ENCODE measurements around the gene EEF2KMT. TPM values are rescaled to one million over a fixed set of nuclear protein-coding genes. Genes with fewer than 3 reads are reported as not detected.
A peak's percentile ranks its signal among the peaks of the same experiment; 100 is the strongest.
"Not testable (repeated sequence)": the region's sequence is repeated elsewhere in the genome, so short reads cannot be mapped to it uniquely, and the experiment has no call there.

Gene EEF2KMT
- total RNA-seq, 1 donor from 2014 or later = 16.6 TPM

DNA sequence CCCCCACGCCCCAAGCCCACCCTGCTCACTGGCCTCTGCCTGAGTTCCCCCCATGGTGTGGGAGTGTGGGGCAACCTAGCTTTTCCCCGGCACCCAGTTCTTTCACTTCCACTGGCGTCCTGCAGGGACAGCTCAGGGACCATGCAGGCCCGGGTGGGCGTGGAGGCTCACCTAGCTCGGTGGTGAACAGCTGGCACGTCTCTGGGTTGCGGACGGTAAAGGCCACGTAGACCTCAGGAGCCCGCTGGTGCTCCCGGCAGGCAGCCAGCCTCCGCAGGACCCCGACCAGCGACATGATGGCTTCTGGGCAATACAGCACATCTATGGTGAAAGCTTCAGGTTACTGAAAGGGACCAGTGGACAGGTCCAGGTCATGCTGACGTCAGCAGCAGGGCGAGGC, 8.7 kb downstream of the EEF2KMT start:
- H3K27me3 ChIP-seq (ENCODE audit: control insufficient read depth, insufficient read depth, low read length); DNase-seq (ENCODE audit: low read depth); H3K36me3 ChIP-seq (ENCODE audit: control insufficient read depth, insufficient read depth, low read length); H3K4me3 ChIP-seq (ENCODE audit: low read depth, low read length); FAIRE-seq: not testable (repeated sequence)

DNA sequence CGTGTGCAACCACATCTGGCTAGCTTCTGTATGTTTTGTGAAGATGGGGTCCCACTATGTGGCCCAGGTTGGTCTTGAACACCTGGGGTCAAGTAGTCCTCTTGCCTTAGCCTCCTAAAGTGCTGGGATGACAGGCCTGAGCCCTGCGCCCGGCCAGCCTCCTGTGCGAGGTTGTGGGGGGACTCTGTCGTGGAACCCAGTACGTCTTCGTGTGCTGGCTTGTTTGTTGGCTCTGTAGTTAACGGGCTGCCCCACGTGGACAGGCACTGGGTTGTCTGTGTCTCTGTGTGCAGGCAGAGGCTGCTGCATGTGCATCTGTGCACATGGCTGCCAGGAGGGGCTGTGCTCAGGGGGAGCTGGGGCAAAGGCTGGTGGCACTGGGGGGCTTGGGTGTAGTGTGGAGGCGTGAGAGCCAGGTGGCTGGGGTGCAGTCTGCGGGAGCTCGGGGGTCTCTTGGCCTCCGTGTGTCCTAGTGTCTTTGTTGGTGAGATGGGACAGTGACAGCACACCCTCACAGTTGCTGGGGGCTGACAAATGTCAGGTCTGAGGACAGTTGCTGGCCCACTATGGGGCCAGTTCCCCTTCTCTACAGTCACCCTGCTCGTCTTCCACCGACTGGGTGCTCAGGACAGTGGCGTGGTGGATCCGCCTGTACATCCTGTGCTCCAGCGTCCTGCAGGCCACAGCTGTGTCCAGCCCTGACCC, 9.4 kb downstream of the EEF2KMT start:
- H3K36me3 ChIP-seq (ENCODE audit: control insufficient read depth, insufficient read depth, low read length) = not testable (repeated sequence)

DNA sequence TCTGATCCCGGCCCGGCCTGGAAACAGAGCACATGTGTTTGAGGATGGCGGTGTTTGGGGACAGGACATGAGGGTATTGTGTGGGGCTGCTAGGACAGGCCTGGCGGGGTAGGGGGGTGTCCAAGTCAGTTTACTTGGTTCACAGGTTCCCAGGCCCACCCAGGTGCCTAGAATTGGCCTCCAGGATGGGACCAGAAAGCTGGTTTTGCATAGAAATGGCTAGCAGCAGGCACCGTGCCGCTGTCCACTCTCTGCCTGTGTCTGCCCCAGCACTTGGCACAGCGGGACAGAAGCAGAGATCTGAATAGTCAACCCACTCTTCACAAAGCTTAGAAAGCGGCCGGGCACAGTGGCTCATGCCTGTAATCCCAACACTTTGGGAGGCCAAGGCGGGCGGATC, 11.9 kb downstream of the EEF2KMT start:
- not testable (repeated sequence) for FAIRE-seq; H3K27me3 ChIP-seq (ENCODE audit: control insufficient read depth, insufficient read depth, low read length); DNase-seq (ENCODE audit: low read depth); H3K36me3 ChIP-seq (ENCODE audit: control insufficient read depth, insufficient read depth, low read length); H3K4me3 ChIP-seq (ENCODE audit: low read depth, low read length)

More for the DNA sequence above, 9.4 kb downstream of the EEF2KMT start:
- not testable (repeated sequence) for DNase-seq (ENCODE audit: low read depth); H3K4me3 ChIP-seq (ENCODE audit: low read depth, low read length); FAIRE-seq; H3K27me3 ChIP-seq (ENCODE audit: control insufficient read depth, insufficient read depth, low read length)

DNA sequence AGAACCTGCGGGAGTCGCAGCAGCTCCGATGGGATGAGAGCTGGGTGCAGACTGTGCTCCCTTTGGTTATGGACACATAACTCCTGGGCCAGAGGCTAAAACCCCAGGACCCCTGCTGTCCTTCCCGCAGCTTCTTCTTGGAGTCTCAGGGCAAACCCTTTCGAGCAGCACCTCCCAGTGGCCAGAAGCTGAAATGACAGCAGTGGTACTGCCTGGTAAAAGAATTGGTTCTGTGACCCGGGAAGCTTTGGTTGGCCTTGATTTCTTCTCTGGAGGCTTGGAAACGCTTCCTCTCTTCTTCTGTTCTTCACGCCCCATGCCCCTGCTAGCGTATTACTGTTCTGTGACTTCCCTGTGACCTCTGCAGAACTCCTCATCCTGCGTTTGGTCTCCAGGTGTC, 12.8 kb downstream of the EEF2KMT start:
- not testable (repeated sequence) for H3K36me3 ChIP-seq (ENCODE audit: control insufficient read depth, insufficient read depth, low read length); FAIRE-seq; H3K4me3 ChIP-seq (ENCODE audit: low read depth, low read length); H3K27me3 ChIP-seq (ENCODE audit: control insufficient read depth, insufficient read depth, low read length)
- TF ChIP-seq, protein P1, sequence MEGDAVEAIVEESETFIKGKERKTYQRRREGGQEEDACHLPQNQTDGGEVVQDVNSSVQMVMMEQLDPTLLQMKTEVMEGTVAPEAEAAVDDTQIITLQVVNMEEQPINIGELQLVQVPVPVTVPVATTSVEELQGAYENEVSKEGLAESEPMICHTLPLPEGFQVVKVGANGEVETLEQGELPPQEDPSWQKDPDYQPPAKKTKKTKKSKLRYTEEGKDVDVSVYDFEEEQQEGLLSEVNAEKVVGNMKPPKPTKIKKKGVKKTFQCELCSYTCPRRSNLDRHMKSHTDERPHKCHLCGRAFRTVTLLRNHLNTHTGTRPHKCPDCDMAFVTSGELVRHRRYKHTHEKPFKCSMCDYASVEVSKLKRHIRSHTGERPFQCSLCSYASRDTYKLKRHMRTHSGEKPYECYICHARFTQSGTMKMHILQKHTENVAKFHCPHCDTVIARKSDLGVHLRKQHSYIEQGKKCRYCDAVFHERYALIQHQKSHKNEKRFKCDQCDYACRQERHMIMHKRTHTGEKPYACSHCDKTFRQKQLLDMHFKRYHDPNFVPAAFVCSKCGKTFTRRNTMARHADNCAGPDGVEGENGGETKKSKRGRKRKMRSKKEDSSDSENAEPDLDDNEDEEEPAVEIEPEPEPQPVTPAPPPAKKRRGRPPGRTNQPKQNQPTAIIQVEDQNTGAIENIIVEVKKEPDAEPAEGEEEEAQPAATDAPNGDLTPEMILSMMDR (IDR thresholded peaks at IDR 0.05; ENCODE audit: insufficient read depth, low read length, severe bottlenecking) = peak; percentile 73
- DNase-seq (ENCODE audit: low read depth) = peak; percentile 38

DNA sequence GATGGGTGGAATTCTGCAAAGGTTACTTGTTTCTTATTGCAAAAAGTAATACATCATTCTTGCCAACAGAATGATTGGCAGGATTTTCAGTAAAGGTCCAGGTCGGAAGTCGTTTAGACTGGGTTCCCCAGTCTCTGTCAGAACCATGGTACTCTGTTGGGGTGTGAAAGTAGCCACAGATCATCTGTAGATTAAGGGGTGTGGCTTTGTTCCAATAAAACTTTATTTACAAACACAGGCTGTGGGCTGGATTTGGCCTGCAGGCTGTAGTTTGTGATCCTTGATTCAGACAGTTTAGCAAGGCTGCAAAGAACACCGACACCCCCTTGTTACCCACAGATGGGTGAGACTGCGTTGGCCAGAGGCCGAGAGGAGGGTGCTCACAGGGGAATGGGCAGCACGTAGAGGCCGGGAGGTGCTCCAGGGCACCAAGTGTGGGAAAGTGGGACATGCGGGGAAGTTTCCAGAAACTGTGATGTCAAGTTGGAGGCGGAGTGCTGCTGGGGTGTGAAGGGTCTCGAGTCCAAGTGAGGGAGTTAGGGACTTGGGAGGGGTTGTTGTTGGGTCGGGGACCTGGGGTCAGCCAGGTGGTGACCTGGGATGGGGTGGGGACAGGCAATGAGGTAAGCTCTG, 13.4 kb downstream of the EEF2KMT start:
- H3K36me3 ChIP-seq (ENCODE audit: control insufficient read depth, insufficient read depth, low read length); DNase-seq (ENCODE audit: low read depth); H3K4me3 ChIP-seq (ENCODE audit: low read depth, low read length); H3K27me3 ChIP-seq (ENCODE audit: control insufficient read depth, insufficient read depth, low read length); FAIRE-seq: not testable (repeated sequence)

DNA sequence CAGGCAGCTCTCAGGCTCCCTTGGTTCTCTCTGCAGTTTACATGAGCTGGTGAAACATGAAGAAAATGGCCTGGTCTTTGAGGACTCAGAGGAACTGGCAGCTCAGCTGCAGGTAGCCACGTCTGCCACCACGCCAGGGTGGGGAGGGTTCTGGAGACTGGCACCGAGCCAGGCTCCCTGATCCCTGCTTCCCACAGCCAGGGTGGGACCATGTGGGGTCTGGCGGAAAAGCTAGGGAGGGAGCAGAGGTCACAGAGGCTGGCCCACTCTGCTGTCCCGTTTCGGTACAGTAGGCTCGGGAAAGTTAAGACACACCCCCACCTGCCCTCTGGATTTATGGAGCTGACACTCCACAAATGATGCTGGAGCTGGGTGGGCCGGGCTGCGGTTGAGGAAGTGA, 13.9 kb downstream of the EEF2KMT start:
- DNase-seq (ENCODE audit: low read depth); FAIRE-seq; H3K36me3 ChIP-seq (ENCODE audit: control insufficient read depth, insufficient read depth, low read length); H3K27me3 ChIP-seq (ENCODE audit: control insufficient read depth, insufficient read depth, low read length); H3K4me3 ChIP-seq (ENCODE audit: low read depth, low read length): not testable (repeated sequence)

DNA sequence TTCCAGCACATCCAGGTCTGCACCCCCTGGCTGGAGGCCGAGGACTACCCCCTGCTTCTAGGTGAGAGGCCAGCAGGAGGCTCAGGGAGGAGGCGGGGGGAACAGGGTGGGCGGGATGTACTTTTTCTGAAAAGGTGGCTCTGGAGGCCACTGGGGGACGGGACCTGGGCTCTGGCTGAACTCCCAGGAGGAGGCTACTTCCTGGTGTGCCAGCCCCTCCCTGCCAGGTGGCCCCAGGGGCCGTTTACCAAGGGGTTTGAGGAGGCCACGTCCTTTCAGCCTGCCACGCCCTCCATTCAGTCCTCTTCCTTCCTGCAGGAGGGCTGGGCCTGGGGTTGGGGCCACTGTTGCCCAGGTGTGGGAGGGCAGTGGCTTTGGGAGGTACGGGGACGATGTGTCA, 16.6 kb downstream of the EEF2KMT start:
- DNase-seq (ENCODE audit: low read depth); H3K4me3 ChIP-seq (ENCODE audit: low read depth, low read length); H3K27me3 ChIP-seq (ENCODE audit: control insufficient read depth, insufficient read depth, low read length); H3K36me3 ChIP-seq (ENCODE audit: control insufficient read depth, insufficient read depth, low read length); FAIRE-seq: not testable (repeated sequence)

DNA sequence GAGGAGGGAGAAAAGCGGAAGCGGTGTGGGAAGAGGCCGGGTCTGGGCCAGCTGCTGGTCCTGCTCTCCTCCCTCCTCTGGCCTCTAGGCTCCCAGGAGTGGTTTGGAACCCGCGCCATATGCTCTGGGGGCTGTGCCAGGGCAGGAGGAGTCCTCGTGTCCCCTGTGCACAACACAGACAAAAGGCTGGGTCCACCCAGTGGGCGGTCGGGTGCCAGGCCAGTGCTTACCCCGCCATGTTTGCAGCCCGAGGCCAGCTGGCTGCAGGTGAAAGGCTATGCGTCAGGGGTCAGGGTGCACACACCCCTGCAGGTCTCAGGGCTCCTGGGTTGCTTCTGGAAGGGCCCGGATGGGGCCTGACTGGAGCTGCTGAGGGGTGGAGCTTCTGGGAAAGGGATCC, 17.1 kb downstream of the EEF2KMT start:
- not testable (repeated sequence) for H3K27me3 ChIP-seq (ENCODE audit: control insufficient read depth, insufficient read depth, low read length); FAIRE-seq; DNase-seq (ENCODE audit: low read depth); H3K4me3 ChIP-seq (ENCODE audit: low read depth, low read length)
- peaks cover 11% of the 10 kb centered on the region for H3K36me3 ChIP-seq (ENCODE audit: control insufficient read depth, insufficient read depth, low read length)

DNA sequence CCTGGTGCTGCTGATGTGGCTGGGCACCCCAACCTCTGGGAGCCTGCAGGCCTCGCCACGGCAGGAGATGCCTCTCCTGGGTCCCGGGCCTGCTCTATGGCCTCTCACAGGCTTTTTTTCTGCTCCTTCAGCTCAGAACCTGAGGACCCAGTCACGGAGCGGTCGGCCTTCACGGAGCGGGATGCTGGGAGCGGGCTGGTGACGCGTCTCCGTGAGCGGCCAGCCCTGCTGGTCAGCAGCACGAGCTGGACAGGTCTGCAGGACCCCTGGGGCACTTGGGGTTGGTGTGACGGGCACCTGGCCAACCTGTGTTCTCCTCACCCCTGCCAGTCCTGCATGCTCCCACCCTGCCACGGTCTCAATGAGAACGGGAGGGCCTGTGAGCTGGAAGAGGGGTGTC, 19.0 kb downstream of the EEF2KMT start:
- TF ChIP-seq, protein P1 (IDR thresholded peaks at IDR 0.05; ENCODE audit: insufficient read depth, low read length, severe bottlenecking) = no peak
- Histone ChIP-seq H3K4me3 (ENCODE audit: low read depth, low read length) (no peak overlapping the region), H3K36me3 (ENCODE audit: control insufficient read depth, insufficient read depth, low read length) (peaks cover 10% of the 10 kb centered on the region), H3K27me3 (ENCODE audit: control insufficient read depth, insufficient read depth, low read length) (no peaks in the 10 kb centered on the region)
- FAIRE-seq (no peak), DNase-seq (ENCODE audit: low read depth) (no peak)

Measured in bronchial epithelial cell (primary cell).